AG10803 (cell line): ENCODE data around the gene ZNF654.
A peak's percentile ranks its signal among the peaks of the same experiment; 100 is the strongest.

Experiments used
- DNase-seq: peaks from one replicate; pipeline ENCODE4 v3.0.0; 2010; ENCODE audit warnings: low read depth
- H3K4me3 ChIP-seq: 2 replicates; pipeline ENCODE4 v1.5.1; 2011; ENCODE audit warnings: mild to moderate bottlenecking, low read length, control low read depth
- CTCF ChIP-seq: conservative IDR thresholded peaks from 2 replicates; pipeline ENCODE4 v1.5.1; 2011; ENCODE audit warnings: mild to moderate bottlenecking, low read length, control low read depth, inconsistent platforms

ZNF654 gene

DNA sequence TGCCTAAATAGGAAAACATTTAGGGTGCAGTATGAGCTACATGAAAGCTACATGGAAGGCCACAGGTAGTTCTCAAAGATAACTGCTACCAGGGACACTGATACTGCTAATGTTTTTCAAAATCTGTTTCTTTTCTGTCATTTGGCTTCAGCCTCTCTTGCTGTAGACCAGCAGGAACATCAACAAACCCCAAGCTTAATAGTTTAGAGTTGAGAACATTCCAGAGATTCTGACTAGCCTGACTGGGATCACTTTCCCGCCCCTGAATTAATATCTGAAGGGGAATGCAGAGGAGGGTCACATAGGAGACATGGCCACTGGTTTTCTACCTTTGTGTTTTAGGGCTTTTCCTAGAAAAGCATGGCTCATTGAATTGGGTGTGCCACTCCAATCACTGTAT lies 73.8 kb downstream of the ZNF654 start:
- TF ChIP-seq CTCF, result no peak
- DNase-seq, result no peak
- H3K4me3 ChIP-seq, result no peak overlapping the region

DNA sequence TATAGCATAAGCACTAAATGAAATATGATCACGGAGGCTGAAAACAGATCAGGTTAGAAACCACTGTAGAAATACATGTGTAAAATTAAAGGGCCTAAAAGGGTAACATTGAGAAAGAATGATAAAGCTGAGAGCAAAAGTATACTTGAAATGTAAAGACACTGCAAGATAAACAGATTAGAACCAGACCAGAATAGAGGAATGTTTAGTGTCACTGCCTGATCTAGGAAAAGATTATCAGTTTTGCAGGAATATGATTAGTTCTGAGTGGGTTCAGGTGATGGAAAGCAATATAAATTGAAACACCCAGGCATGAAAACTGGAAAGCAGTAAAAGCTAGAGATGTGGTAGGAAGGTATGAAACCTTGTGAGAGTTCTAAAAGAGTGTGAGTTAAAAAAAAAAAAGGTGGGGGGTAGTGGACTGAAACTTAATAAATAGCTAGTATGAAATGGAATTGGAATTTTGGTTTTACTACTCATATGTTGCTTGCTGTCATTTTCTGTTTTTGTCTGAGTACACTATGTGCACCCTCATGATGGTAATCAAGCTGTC lies 74.7 kb downstream of the ZNF654 start:
- DNase-seq, result no peak
- TF ChIP-seq CTCF, result no peak

DNA sequence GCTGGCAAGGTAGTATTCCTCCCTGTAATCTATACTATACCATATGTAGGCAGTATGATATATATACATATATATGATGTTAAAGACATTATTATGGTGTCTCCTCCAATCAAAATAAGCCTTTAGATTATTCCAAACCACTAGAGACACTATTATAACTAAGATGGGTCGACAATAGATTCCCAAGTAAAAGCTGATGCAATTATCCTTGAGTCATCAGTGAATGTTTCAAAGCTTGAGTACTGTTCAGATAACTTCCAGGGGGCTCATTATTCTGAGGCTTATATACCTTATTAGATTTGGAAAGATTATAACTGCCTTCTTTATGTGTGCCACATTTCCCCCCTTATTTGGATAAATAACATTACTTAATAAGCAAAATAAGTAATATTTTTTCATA lies 78.8 kb downstream of the ZNF654 start:
- no peak for TF ChIP-seq CTCF
- no peak overlapping the region for H3K4me3 ChIP-seq
- DNase-seq, result peak; percentile 32

More for the DNA sequence above, 74.7 kb downstream of the ZNF654 start:
- H3K4me3 ChIP-seq, result no peak overlapping the region

GRCh38 chr3:88141458-88142083 lies 82.5 kb downstream of the ZNF654 start:
- H3K4me3 ChIP-seq, result no peak overlapping the region
- TF ChIP-seq CTCF, result no peak
- peak; percentile 77 for DNase-seq

GRCh38 chr3:88142094-88142624 lies 83.1 kb downstream of the ZNF654 start:
- no peak for TF ChIP-seq CTCF
- H3K4me3 ChIP-seq, result no peak overlapping the region
- DNase-seq, result peak; percentile 47

DNA sequence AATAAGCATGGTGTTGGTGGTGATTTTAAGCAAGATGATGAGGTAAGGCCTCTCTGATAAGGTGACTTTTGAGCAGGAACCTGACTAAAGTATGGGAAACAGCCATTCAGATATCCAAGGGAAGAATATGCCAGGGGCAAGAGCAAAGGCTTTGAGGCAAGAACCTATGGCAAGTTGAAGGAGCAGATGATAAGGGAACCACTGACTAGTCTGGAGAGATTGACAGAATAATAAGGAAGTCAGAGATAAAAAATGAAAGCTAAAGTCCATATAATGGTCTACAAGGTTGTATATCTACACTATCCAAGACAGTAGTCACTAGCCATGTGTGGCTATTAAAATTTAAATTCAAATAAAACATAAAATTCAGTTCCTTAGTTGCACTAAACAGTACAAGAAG lies 88.2 kb downstream of the ZNF654 start:
- H3K4me3 ChIP-seq, result no peak overlapping the region
- DNase-seq, result no peak
- no peak for TF ChIP-seq CTCF

DNA sequence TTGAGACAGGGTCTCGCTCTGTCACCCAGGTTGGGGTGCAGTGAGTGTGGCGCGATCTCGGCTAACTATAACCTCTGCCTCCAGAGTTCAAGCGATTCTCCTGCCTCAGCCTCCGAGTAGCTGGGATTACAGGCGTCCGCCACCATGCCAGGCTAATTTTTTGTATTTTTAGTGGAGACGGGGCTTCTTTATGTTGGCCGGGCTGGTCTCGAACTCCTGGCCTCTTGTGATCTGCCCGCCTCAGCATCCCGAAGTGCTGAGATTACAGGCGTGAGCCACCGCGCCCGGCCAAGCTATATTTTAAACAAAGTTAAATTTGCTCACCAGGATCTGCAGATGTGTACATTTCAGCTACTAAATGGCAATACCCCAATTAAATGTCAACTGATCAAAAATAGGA lies 89.6 kb downstream of the ZNF654 start:
- peak overlapping the region; percentile 96 for H3K4me3 ChIP-seq
- no peak for DNase-seq
- no peak for TF ChIP-seq CTCF
